Liver (tissue), 9 donors: ENCODE data around the gene ANKRA2. TPM values are rescaled to one million over a fixed set of nuclear protein-coding genes. Genes with fewer than 3 reads are reported as not detected.

Experiments used
- DNase-seq: peaks from one replicate; pipeline ENCODE4 v3.0.0-alpha.2; 2017; ENCODE audit warnings: low spot score
- H3K27ac ChIP-seq, 2 donors: one replicate each; pipeline ENCODE4 v1.7.0; 2013; ENCODE audit warnings: inconsistent platforms in 2 of 2, low read length in 2 of 2, control low read depth in 1 of 2, low read depth in 1 of 2, mild to moderate bottlenecking in 1 of 2
- H3K27me3 ChIP-seq, 4 donors: one replicate each; pipeline versions ENCODE4 v1.6.1 to v1.7.0; 2013; ENCODE audit warnings: low read length in 3 of 4, inconsistent platforms in 1 of 4, mild to moderate bottlenecking in 1 of 4, moderate library complexity in 1 of 4; ENCODE audit not compliant: control insufficient read depth in 4 of 4, insufficient read depth in 4 of 4
- H3K36me3 ChIP-seq, 4 donors: one replicate each; pipeline versions ENCODE4 v1.6.1 to v1.7.0; 2013; ENCODE audit warnings: low read length in 3 of 4, mild to moderate bottlenecking in 3 of 4, low read depth in 1 of 4, moderate library complexity in 1 of 4; ENCODE audit not compliant: control insufficient read depth in 4 of 4, insufficient read depth in 3 of 4
- H3K4me1 ChIP-seq, 4 donors: one replicate each; pipeline versions ENCODE4 v1.6.1 to v1.7.0; 2013; ENCODE audit warnings: low read length in 3 of 4, mild to moderate bottlenecking in 3 of 4, moderate library complexity in 1 of 4; ENCODE audit not compliant: control insufficient read depth in 4 of 4, insufficient read depth in 4 of 4
- H3K4me3 ChIP-seq, 3 donors: one replicate each; pipeline versions ENCODE4 v1.6.1 to v1.7.0; 2013; ENCODE audit warnings: low read length in 3 of 3, control low read depth in 1 of 3, low read depth in 1 of 3, mild to moderate bottlenecking in 1 of 3
- H3K9ac ChIP-seq, 2 donors: one replicate each; pipeline ENCODE4 v1.7.0; 2013; ENCODE audit warnings: low read length in 2 of 2, mild to moderate bottlenecking in 2 of 2, moderate library complexity in 2 of 2, control low read depth in 1 of 2, low read depth in 1 of 2
- H3K9me3 ChIP-seq, 4 donors: one replicate each; pipeline versions ENCODE4 v1.6.1 to v1.7.0; 2013; ENCODE audit warnings: low read length in 3 of 4; ENCODE audit not compliant: control insufficient read depth in 4 of 4
- CTCF ChIP-seq: fragments of 150-350 bp; IDR thresholded peaks from 2 replicates; pipeline ENCODE4 v1.5.1; 2017; ENCODE audit warnings: improper control_type of control experiment, low read depth, low read length; ENCODE audit not compliant: missing input control
- EGR1 ChIP-seq, 2 donors: IDR thresholded peaks; 2 replicates each; pipeline ENCODE4 v1.6.1; 2016 to 2018; ENCODE audit warnings: antibody characterized with exemption in 2 of 2, low read depth in 2 of 2
- FOXA1 ChIP-seq: IDR thresholded peaks from 2 replicates; pipeline ENCODE4 v1.6.1; 2016; ENCODE audit warnings: antibody characterized with exemption
- FOXA2 ChIP-seq: IDR thresholded peaks from 2 replicates; pipeline ENCODE4 v1.6.1; 2016; ENCODE audit warnings: antibody characterized with exemption
- GABPA ChIP-seq, 2 donors: IDR thresholded peaks in 1 of 2; conservative IDR thresholded peaks in 1 of 2; 2 replicates each; pipeline ENCODE4 v1.6.1; 2016; ENCODE audit warnings: antibody characterized with exemption in 2 of 2, mild to moderate bottlenecking in 1 of 2, moderate library complexity in 1 of 2
- HNF4A ChIP-seq, 2 donors: conservative IDR thresholded peaks; 2 replicates each; pipeline ENCODE4 v1.6.1; 2016; ENCODE audit warnings: antibody characterized with exemption in 2 of 2, mild to moderate bottlenecking in 2 of 2
- HNF4G ChIP-seq: IDR thresholded peaks from 2 replicates; pipeline ENCODE4 v1.6.1; 2016; ENCODE audit warnings: antibody characterized with exemption
- JUND ChIP-seq, 2 donors: IDR thresholded peaks; 2 replicates each; pipeline ENCODE4 v1.6.1; 2016; ENCODE audit warnings: antibody characterized with exemption in 2 of 2
- NR2F2 ChIP-seq: IDR thresholded peaks from 2 replicates; pipeline ENCODE4 v1.6.1; 2016; ENCODE audit warnings: antibody characterized with exemption
- RAD21 ChIP-seq, 2 donors: IDR thresholded peaks; 2 replicates each; pipeline ENCODE4 v1.6.1; 2016; ENCODE audit warnings: antibody characterized with exemption in 2 of 2, mild to moderate bottlenecking in 2 of 2
- REST ChIP-seq: IDR thresholded peaks from 2 replicates; pipeline ENCODE4 v1.6.1; 2016; ENCODE audit warnings: antibody characterized with exemption, mild to moderate bottlenecking
- RXRA ChIP-seq, 2 donors: IDR thresholded peaks; 2 replicates each; pipeline ENCODE4 v1.6.1; 2017 to 2018; ENCODE audit warnings: antibody characterized with exemption in 2 of 2, mild to moderate bottlenecking in 1 of 2
- SP1 ChIP-seq: IDR thresholded peaks from 2 replicates; pipeline ENCODE4 v1.6.1; 2018; ENCODE audit warnings: antibody characterized with exemption, mild to moderate bottlenecking
- TAF1 ChIP-seq: conservative IDR thresholded peaks from 2 replicates; pipeline ENCODE4 v1.6.1; 2016; ENCODE audit warnings: antibody characterized with exemption, mild to moderate bottlenecking
- YY1 ChIP-seq: IDR thresholded peaks from 2 replicates; pipeline ENCODE4 v1.6.1; 2016; ENCODE audit warnings: antibody characterized with exemption, mild to moderate bottlenecking
- ZBTB33 ChIP-seq: IDR thresholded peaks from 2 replicates; pipeline ENCODE4 v1.6.1; 2016; ENCODE audit warnings: antibody characterized with exemption
- WGBS: extraction: QIAGEN DNeasy Blood & Tissue Kit; methylation state at CpG from one replicate; pipeline ENCODE4 v1.1.7; 2013; 5-methylcytosine and 5-hydroxymethylcytosine counted together
- polyA plus RNA-seq, 2 donors: library from polyadenylated mRNA; stranded (reverse) in 1 of 2; unstranded in 1 of 2; fragments of 200-250 nt in 1 of 2; fragments of >200 nt in 1 of 2; fragmentation: Nextera tagmentation in 1 of 2; extraction: Ambion mirVana in 1 of 2; gene quantifications; one replicate each; pipeline versions ENCODE4 v1.2.1 to v1.2.3, GENCODE V29; 2013 to 2015
- total RNA-seq, 2 donors: library from RNA; depleted of rRNA; stranded (reverse); fragments of >200 nt; gene quantifications; one replicate each; pipeline ENCODE4 v1.2.3, GENCODE V29; 2014
- donor health status: healthy.
- donor health status: healthy.
- donor health status: healthy.
- donor health status: healthy.
- donor health status: healthy.

The ANKRA2 gene
- total and polyA plus RNA-seq, 4 donors = 5.9 to 17.0 (median 14.5) TPM

- WGBS = 55% methylated on average over 3 of the region's 3 CpGs
- no peaks in the 10 kb centered on the region for H3K36me3 ChIP-seq
These were observed 40.8 kb upstream of the ANKRA2 start for GRCh38 chr5:73606206-73606753.

GRCh38 chr5:73605223-73606087 lies 40.0 kb upstream of the ANKRA2 start:
- no peaks in the 10 kb centered on the region for H3K27me3 ChIP-seq
- no peak overlapping the region for H3K4me3 ChIP-seq
- peaks cover 0 to 2% (median 0%) of the 10 kb centered on the region in 4 donors for H3K9me3 ChIP-seq
- no peak overlapping the region for H3K27ac ChIP-seq
- no peak overlapping the region for H3K9ac ChIP-seq
- no peak for TF ChIP-seq GABPA (IDR thresholded peaks at IDR 0.05 in 1 of 2, conservative IDR thresholded peaks at IDR 0.05 in 1 of 2)
- no peak for TF ChIP-seq ZBTB33
- TF ChIP-seq REST = no peak
- TF ChIP-seq RXRA (IDR thresholded peaks at IDR 0.05) = peak; percentile 11 to 46
- no peak for TF ChIP-seq CTCF
- TF ChIP-seq FOXA1 = no peak
- TF ChIP-seq RAD21 (IDR thresholded peaks at IDR 0.05) = peak in 1 of 2 donors; percentile 22
- no peak for TF ChIP-seq YY1
- peak; percentile 31 for TF ChIP-seq SP1
- TF ChIP-seq FOXA2 = peak; percentile 36
- TF ChIP-seq TAF1 = no peak
- TF ChIP-seq JUND (IDR thresholded peaks at IDR 0.05) = no peak
- peak; percentile 16 to 25 for TF ChIP-seq HNF4A (conservative IDR thresholded peaks at IDR 0.05)
- no peak for TF ChIP-seq HNF4G
- TF ChIP-seq EGR1 (IDR thresholded peaks at IDR 0.05; ENCODE audit: low read depth in 2 of 2) = no peak
- DNase-seq = no peak
- H3K36me3 ChIP-seq = no peaks in the 10 kb centered on the region
- peaks cover 0 to 4% (median 2%) of the 10 kb centered on the region in 4 donors for H3K4me1 ChIP-seq
- WGBS = 56% methylated on average over 8 of the region's 8 CpGs

More at GRCh38 chr5:73606206-73606753, 40.8 kb upstream of the ANKRA2 start:
- Histone ChIP-seq H3K9ac (no peak overlapping the region), H3K4me1 (peaks cover 0 to 4% (median 2%) of the 10 kb centered on the region in 4 donors), H3K9me3 (peaks cover 0 to 2% (median 0%) of the 10 kb centered on the region in 4 donors), H3K27me3 (no peaks in the 10 kb centered on the region), H3K27ac (no peak overlapping the region), H3K4me3 (no peak overlapping the region)
- TF ChIP-seq TAF1 = no peak
- no peak for TF ChIP-seq NR2F2
- TF ChIP-seq REST = no peak
- no peak for DNase-seq
